GM15510 (cell line): ENCODE results near the gene MAPK8.

Experiments
- POLR2A ChIP-seq: IDR thresholded peaks from 3 replicates; pipeline ENCODE4 v1.6.1; 2011; ENCODE audit warnings: borderline replicate concordance; ENCODE audit not compliant: insufficient read length; ENCODE audit errors: extremely low read depth

The MAPK8 gene

DNA sequence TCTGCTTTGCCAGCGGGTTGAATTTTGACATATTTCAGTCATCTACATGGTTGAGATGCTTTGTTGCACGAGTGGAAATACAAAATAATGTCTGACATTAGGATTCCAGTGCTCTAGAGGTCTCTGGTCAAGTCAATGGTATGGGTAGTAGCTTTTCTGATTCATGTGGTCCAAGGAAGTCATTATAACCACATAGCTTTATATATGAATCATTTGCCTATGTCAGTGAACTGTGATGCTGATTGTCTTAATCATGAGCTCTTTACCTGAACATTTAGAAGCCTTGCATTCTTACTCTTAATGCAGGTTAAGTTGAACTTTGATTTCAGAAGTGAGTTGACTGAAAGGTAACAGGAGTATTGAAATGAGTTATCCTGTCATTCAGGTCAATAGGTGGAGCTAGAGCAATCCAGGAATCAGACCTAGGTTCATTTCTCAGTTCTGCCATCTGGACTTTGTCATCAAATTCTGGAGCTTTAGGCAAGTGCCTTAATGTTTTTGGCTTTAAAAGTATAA is 3.3 kb downstream of the MAPK8 start:
- no peak for TF ChIP-seq POLR2A

DNA sequence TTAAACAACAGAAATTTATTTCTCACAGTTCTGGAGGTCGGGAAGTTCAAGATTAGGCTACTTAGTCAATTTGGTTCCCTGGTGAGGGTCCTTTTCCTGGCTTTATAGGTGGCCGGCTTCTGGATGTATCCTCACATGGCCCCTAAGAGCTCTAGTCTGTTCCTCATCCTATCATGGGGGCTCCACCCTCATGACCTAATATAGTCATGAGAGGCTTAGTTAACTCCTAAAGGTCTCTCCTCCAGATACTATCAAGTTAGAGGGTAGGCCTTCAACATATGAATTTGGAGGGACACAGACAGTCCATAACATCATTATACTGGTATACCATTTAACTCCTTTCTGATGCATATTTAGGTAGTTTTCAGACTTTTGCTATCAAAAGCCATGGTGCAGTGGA is 7.6 kb downstream of the MAPK8 start:
- TF ChIP-seq POLR2A: no peak

DNA sequence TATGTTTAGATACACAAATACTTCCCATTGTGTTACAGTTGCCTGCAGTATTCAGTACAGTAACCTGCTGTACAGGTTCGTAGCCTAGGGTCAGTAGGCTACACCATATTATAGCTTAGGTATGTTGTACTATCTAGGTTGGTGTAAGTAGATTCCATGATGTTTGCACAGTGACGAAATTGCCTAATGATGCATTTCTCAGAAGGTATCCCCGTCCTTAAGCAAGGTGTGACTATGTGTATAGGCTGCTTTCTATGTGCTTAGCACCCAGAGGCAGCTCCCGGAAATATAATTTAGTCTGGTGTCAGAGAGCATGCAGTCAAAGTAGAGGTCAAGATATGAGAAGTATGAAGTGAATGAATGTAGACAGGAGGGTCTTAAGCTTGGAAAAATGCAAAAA is 9.8 kb downstream of the MAPK8 start:
- no peak for TF ChIP-seq POLR2A

DNA sequence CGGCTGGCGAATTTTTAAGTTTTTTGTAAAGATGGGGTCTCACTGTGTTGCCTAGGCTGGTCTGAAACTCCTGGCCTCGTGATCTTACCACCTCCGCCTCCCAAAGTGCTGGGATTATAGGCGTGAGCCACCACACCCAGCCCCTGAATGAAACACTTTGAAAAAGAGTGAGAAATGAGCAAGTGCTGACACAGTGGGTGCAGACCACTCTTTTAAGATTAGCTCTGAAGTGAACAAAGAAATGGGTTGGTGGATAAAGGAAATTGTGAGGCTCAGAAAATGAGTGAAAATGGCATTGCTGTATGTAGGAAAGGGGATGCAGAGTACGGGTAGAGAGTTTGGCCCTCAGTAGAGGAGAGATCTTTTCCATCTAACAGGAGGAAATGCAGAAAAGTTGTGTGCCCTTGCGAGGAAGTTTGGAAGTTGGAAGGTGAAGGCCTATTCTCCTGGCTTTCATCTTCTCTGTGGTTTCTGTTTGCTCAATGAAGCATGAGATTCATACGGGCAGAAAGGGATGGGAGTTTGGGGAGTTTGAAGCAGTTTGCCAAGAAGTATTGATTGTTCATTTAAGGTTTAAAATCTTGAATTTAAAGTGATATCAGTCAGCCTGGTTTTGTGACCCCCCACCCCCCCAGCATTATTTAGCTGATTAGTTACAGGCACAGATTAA is 11.0 kb downstream of the MAPK8 start:
- TF ChIP-seq POLR2A: no peak

DNA sequence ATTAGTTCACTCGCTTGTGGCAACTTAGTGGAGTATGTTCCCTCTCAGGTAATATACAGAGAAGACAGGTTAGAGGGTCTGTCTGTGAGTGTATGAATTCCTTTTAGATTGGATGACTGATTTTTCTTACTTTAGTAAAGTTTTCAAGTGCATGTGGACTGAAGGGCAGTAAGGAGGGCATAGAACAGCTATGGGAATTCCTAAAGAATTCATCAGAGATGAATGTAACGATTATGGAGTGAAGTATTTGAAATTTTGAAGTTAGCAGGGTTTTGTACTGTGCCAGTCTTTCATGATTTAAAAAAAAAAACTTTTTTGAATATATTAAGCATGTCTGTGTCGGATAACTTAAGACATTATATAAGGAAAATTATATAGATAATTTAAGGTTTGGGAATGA is 15.5 kb downstream of the MAPK8 start:
- TF ChIP-seq POLR2A: no peak

DNA sequence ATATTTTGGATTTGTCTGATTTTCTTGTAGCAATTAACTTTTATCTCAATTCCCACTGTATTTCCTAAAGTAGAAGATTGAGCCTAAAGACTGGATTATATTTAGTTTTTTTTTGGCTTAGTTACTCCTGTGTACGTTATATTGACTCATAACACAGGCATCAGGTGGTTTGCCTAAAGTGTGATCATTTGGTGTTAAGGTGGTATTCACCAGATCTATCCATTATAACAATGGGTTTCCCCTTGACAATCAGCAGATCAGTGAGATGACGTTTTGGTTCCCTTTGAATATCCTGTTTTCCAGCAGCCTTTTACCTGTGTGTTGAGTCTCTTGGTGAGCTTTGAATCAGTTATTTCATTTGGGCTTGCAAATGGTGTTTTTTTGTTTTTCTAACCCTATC is 18.1 kb downstream of the MAPK8 start:
- TF ChIP-seq POLR2A: no peak

DNA sequence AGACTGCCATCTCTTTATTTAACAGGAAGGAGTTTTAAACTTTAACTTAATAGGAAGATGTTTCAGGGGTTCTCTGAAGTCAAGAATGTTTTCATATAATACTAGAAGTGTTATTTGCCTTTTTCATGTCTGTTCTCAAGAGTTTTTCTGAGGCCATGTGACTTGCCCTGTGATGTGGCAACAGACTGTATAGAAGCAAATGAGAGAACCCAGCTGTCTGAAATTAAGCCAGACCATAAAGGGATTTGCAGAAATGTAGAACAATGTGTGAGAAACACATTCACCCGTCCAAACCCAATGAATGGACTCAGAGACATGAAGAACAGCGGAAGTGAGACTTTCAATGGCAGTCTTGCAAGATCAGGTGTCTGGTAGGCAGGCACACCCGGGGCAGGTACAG is 23.8 kb downstream of the MAPK8 start:
- no peak for TF ChIP-seq POLR2A

DNA sequence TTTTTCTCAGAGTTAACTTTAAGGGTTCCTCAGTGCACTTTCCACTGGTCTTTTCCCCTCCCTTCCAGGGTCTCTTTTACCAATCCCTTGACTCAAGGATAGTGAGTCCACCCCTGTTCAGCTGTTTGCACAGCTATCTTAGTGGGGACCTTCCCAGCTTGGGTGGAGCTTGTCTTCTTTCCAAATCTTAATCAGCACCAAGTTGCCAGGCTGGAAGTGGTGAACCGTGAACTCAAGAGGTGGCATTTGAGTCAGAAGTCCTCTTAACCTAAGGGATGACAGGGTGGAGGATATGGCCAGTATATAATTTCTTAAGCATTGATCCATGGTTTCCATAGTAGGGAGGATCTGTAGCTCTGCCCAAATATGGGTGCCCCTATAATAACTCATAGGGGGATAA is 25.0 kb downstream of the MAPK8 start:
- TF ChIP-seq POLR2A: no peak

DNA sequence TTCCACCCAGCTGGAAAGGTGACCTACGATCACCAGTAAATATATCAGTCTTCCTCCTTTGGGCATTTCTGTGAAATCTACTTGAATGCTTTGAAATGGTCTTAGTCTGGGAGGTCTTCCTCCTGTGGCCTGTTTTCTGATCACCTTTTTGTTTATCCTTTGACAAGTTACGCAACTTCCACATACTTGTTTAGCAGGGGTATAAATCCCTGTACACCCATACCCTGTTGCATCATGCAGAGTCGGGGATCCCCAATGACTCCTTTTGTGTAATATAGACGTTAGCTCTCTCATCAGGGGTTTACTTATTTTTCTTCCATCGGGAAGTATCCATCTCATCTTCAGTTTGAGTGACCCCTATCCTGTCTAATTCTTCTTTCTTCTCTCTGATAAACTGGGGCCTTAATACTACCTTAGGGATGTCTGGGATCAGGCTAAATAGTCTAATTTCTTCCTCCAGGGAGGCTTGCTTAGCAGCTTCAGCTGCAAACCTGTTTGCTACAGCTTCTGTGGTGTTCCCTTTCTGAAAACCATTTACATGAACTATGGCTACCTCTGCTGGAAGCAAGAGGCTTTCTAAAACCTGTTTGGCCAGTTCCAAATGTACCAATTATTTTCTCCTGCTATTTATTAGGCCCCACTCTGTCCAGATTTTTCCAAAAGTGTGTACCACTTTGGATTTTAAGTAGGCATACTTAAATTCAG is 25.8 kb downstream of the MAPK8 start:
- no peak for TF ChIP-seq POLR2A

DNA sequence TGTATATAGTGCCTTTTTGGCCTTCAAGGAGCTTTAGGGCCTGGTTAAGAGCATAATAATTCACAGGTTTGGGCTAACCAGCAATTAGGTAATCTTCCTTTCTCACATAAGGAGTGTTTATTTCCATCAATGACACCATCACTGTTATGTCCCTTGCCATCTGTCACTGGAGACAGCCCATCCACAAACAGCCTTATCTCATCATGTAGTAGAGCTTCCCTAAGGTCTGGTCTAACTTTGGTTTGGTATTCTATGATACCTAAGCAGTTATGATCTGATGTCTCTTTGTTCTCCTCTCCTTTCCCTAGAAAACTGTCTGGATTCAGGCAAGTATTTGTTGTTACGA is 26.4 kb downstream of the MAPK8 start:
- no peak for TF ChIP-seq POLR2A

DNA sequence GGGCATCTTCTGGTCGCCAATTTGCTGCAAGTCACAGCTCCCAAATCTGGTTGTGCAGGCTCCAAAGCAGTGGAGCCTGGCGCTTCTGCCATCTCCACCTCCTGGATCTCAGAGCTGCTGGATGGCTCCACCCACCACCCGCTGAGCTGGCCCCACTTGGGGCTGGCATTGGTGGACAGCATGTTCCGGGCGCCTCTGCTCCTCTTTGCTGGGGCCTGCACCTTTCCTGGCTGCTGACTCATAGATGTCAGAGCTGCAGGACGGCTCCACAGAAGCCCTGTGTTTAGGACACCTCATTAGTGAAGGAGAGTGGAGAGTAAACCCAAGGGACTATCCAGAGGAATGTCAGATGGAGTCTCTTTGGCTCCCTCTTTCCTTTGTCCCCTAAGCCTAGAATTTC is 27.4 kb downstream of the MAPK8 start:
- no peak for TF ChIP-seq POLR2A

DNA sequence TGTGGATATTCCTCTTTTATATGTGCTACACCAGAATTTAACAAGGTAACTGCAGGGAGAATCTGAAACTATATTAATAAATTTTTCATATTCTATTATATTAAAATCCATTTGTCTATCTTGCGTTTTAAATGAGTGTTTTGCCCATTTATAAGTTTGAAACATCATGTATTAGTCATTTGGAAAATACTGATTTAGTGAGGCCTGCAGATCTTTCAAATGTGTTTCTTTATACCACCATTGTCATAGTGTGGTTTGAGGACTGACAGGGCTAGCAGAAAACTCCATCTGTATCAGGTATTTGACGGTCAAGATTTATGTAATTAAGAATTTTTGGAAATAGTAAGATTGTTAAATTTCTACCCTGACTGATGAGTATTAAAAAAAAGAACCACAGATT is 29.3 kb downstream of the MAPK8 start:
- TF ChIP-seq POLR2A: no peak

DNA sequence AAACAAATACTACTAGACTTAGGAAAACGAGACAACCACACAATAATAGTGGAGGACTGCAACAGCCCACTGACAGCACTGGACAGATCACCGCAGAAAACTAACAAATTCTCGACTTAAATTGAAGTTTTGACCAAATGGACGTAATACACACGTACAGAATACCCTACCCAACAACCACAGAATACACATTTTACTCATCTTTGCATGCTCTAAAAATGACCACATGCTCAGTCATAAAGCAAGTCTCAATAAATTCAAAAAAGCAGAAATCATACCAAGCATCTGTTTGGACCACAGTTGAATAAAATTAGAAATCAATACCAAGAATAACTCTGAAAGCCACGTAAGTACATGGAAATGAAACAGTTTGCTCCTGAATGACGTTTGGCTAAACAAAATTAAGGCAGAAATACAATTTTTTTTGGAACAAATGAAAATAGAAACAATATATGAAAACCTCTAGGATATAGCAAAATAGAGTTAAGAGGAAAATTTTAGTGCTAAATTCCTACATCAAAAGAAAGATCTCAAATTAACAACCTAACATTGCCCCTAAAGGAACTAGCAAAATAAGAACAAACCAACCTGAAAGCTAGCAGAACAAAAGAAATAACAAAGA is 30.6 kb downstream of the MAPK8 start:
- TF ChIP-seq POLR2A: no peak

DNA sequence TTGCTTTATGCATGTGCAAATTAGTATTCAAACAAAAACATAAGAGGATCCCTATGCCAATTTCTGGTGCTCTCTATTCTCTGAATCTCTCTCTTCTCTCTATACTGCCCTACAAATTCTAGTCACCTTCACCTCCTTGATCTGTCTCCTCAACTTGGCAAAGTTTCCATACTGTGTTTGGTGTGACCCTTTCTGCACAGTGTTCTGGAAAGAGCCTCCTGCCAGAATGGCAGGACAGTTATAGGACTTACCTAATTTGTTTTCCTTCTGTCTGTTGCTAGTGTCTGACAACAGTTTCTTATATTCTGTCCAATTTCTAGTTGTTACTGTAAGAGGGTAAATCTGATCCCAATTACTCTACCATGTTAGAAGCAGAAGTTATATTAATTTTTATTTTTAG is 34.3 kb downstream of the MAPK8 start:
- no peak for TF ChIP-seq POLR2A

DNA sequence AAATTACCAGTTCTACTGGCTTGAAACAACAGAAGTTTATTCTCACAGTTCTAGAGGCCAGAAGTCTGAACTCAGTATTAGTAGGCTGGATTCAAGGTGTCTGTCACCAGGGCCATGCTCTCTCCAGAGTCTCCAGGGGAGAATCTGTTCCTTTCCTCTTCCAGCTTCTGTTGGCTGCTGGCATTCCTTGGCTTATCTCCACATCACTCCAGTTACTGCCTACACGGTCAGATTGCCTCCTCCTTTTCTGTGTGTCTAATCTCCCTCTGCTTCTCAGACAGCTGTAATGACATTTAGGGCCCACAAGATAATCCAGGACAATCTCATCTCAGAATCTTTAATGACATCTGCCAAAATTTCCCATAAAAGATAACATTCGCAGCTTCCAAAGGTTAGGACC is 36.6 kb downstream of the MAPK8 start:
- no peak for TF ChIP-seq POLR2A
